ENCODE measurements around the gene AMFR. TPM values are rescaled to one million over a fixed set of nuclear protein-coding genes. Genes with fewer than 3 reads are reported as not detected.
A peak's percentile ranks its signal among the peaks of the same experiment; 100 is the strongest.

Gene AMFR
- total RNA-seq, 1 experiment from 2014 or later, result 89.4 TPM

DNA sequence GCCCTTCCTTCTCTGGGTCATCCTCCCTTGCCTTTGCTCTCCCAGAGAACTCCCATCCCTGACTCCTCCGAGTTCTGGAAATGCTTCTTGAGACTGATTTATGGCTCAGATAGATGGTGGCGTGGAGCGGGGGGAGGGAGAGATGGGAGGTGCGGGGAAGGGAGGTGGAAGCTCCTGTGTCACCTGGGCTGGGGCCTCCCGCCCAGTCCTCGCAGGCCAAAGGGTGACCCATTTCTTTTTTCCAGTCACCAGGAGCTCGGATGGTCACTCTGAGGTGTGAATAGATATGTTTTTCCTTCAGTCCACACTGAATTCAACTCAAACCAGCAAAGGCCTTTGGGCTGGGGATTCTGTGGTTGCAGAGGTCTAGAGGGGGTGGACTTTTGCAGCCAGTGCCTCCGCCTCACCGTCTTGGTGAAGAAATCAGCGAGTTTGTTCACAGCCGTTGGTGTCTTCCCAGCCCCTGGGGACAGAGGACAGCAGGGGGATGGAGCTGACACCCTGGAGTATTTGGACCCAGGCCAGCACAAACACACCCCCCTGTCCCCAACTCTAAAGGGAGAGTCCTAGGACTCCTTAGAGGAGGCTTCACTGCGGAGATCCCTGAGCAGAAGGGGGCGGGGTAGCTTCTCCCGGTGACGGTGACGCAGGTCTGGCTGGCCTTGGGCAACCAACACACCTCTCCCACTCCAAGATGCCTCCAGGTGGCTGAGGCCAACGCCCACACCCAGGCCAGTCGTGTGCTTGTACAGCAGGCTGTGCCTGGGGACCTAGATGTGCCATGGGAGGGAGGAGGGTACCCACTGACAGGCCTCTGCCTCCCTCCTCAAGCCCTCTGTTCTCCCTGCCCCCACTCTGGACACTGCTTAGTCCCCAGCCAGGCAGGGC lies 80.6 kb downstream of the AMFR start:
- peak; percentile 53 to 86 for DNase-seq
- Histone ChIP-seq H3K4me2 (peak overlapping the region; percentile 13; the same call in 1 of the 2 replicates), H3K4me3 (no peak overlapping the region), H3K27ac (no peak overlapping the region), H2AFZ (no peak overlapping the region), H3K36me3 (ENCODE audit: low read depth) (no peaks in the 10 kb centered on the region), H4K20me1 (ENCODE audit: insufficient read depth) (no peaks in the 10 kb centered on the region), H3K4me1 (replicated peaks; ENCODE audit: insufficient read depth) (peaks cover 27% of the 10 kb centered on the region), H3F3A (ENCODE audit: insufficient read depth, low read depth) (no peaks in the 10 kb centered on the region), H3K27me3 (ENCODE audit: insufficient read depth, low read depth) (no peaks in the 10 kb centered on the region), H3K9me3 (ENCODE audit: insufficient read depth, low read depth) (no peaks in the 10 kb centered on the region), H3K79me2 (ENCODE audit: low read depth) (no peaks in the 10 kb centered on the region), H3K9me2 (ENCODE audit: insufficient read depth) (no peaks in the 10 kb centered on the region)
- TF ChIP-seq, protein P1, sequence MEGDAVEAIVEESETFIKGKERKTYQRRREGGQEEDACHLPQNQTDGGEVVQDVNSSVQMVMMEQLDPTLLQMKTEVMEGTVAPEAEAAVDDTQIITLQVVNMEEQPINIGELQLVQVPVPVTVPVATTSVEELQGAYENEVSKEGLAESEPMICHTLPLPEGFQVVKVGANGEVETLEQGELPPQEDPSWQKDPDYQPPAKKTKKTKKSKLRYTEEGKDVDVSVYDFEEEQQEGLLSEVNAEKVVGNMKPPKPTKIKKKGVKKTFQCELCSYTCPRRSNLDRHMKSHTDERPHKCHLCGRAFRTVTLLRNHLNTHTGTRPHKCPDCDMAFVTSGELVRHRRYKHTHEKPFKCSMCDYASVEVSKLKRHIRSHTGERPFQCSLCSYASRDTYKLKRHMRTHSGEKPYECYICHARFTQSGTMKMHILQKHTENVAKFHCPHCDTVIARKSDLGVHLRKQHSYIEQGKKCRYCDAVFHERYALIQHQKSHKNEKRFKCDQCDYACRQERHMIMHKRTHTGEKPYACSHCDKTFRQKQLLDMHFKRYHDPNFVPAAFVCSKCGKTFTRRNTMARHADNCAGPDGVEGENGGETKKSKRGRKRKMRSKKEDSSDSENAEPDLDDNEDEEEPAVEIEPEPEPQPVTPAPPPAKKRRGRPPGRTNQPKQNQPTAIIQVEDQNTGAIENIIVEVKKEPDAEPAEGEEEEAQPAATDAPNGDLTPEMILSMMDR (conservative IDR thresholded peaks at IDR 0.05), result no peak
- no peak for TF ChIP-seq EZH2 (IDR thresholded peaks at IDR 0.05; ENCODE audit: low read depth)
- POLR2A ChIA-PET (ENCODE audit: unreplicated experiment), result interaction anchor here (0.6 kb wide), 1 partner anchor 402 kb away, joined by 9 read pairs; no protein-coding TSS in a partner anchor
- CTCF ChIA-PET, result interaction anchor here (0.6 to 2.1 kb wide), 3 partner anchors 8 to 16 kb away, joined by 3 to 13 read pairs (median 3); no protein-coding TSS in a partner anchor
- no TSS peak for BruUV-seq (replicated peaks)
- intact Hi-C loops (cut with micrococcal nuclease; ENCODE audit: unreplicated experiment), result no loop called here

DNA sequence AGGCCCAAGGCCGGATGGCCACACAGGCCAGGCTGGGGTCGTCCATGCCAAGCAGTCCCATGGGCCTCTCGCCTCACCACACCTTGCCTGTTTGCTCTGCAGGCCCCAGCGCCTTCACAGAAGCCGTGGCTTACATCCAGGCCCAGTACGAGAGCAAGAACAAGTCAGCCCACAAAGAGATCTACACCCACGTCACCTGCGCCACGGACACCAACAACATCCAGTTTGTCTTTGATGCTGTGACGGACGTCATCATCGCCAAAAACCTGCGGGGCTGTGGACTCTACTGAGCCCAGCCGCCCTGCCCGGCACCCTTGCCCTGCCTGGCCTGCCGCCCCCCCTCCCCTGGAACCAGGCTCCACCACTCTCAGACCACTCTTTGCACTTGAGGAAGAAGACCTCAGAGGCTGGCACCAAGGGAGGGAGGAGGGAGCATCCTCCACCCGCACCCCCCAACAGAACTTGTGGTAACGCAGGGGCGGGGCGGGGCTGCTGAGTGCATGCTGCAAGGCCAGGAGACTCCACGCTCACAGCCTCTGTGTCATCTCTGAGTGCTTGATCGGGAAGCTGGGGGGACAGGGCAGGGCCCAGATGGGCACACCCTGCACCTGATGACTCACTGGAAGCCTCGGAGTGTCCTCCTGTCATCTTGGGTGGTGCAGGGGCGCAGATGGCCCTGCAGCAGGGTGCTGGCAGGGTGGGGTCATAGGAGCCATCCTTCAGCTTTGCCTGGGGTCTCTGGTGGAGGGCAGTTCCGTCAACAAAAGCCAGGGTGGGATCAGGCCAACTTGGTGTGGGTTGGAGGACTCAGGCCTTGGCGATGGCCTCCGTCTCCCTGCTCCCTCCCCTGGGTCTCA lies 81.5 kb downstream of the AMFR start:
- TF ChIP-seq, protein P1 (conservative IDR thresholded peaks at IDR 0.05), result no peak
- no peak for TF ChIP-seq EZH2 (IDR thresholded peaks at IDR 0.05; ENCODE audit: low read depth)
- H3K36me3 ChIP-seq (ENCODE audit: low read depth), result no peaks in the 10 kb centered on the region
- H3K4me3 ChIP-seq, result no peak overlapping the region
- no peaks in the 10 kb centered on the region for H3K9me2 ChIP-seq (ENCODE audit: insufficient read depth)
- DNase-seq, result peak; percentile 38 to 69
- H3K4me2 ChIP-seq, result no peak overlapping the region
- POLR2A ChIA-PET (ENCODE audit: unreplicated experiment), result no interaction called here
- no peak overlapping the region for H2AFZ ChIP-seq
- no peaks in the 10 kb centered on the region for H3K9me3 ChIP-seq (ENCODE audit: insufficient read depth, low read depth)
- CTCF ChIA-PET, result interaction anchor here (2.1 kb wide), 1 partner anchor 12 kb away, joined by 13 read pairs; no protein-coding TSS in a partner anchor
- no peaks in the 10 kb centered on the region for H3K79me2 ChIP-seq (ENCODE audit: low read depth)
- H3K4me1 ChIP-seq (replicated peaks; ENCODE audit: insufficient read depth), result peaks cover 27% of the 10 kb centered on the region
- intact Hi-C loops (cut with micrococcal nuclease; ENCODE audit: unreplicated experiment), result no loop called here
- no peaks in the 10 kb centered on the region for H4K20me1 ChIP-seq (ENCODE audit: insufficient read depth)
- no peak overlapping the region for H3K27ac ChIP-seq
- H3F3A ChIP-seq (ENCODE audit: insufficient read depth, low read depth), result no peaks in the 10 kb centered on the region
- no TSS peak for BruUV-seq (replicated peaks)
- no peaks in the 10 kb centered on the region for H3K27me3 ChIP-seq (ENCODE audit: insufficient read depth, low read depth)

DNA sequence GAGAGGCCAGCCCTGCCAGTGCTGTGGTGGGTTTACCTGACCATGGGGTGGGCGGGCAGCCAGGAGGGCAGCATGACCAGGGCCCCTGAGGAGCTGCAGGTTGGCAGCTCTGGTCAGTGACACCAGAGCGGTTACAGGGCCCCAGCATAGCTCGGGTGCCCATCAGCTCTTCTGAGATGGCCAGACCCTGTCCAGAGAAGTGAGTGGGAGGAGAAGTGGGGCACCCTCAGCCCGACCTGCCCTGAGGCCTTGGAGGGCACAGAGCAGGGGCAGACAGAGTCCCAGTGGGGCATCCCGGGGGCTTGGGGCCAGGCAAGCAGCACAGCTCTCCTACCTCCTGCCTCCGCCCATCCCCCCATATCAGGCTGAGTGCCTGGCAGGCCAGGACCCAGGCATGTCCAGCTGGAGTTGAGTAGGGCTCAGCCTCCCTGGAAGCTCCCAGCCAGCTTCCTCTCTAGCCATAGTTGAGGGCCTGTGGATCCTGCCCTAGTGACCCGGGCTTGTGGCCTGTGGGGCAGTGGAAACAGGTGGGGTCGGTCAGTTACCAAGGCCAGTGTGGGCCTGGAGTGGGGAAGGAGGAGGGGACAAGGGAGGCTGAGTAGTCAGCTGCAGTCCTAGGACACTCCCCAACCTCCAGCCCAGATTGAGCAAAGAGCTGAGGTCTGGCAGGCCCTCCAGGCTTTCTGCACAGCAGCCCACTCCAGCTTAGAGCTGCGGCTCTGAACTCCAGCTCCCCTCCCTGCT lies 83.5 kb downstream of the AMFR start:
- ChIA-PET POLR2A (ENCODE audit: unreplicated experiment) (no interaction called here), CTCF (interaction anchor here (1.1 kb wide), 1 partner anchor 15 kb away, joined by 3 read pairs; no protein-coding TSS in a partner anchor)
- intact Hi-C loops (cut with micrococcal nuclease; ENCODE audit: unreplicated experiment), result no loop called here
- no peak overlapping the region for H2AFZ ChIP-seq
- peaks cover 27% of the 10 kb centered on the region for H3K4me1 ChIP-seq (replicated peaks; ENCODE audit: insufficient read depth)
- no peaks in the 10 kb centered on the region for H3F3A ChIP-seq (ENCODE audit: insufficient read depth, low read depth)
- no peaks in the 10 kb centered on the region for H3K9me2 ChIP-seq (ENCODE audit: insufficient read depth)
- H3K27me3 ChIP-seq (ENCODE audit: insufficient read depth, low read depth), result no peaks in the 10 kb centered on the region
- no peaks in the 10 kb centered on the region for H3K36me3 ChIP-seq (ENCODE audit: low read depth)
- BruUV-seq (replicated peaks), result no TSS peak
- no peak for TF ChIP-seq EZH2 (IDR thresholded peaks at IDR 0.05; ENCODE audit: low read depth)
- TF ChIP-seq, protein P1 (conservative IDR thresholded peaks at IDR 0.05), result no peak
- H3K79me2 ChIP-seq (ENCODE audit: low read depth), result no peaks in the 10 kb centered on the region
- no peak overlapping the region for H3K4me3 ChIP-seq
- no peaks in the 10 kb centered on the region for H4K20me1 ChIP-seq (ENCODE audit: insufficient read depth)
- H3K9me3 ChIP-seq (ENCODE audit: insufficient read depth, low read depth), result no peaks in the 10 kb centered on the region
- H3K4me2 ChIP-seq, result no peak overlapping the region
- no peak overlapping the region for H3K27ac ChIP-seq
- no peak for DNase-seq
